Islet precursor cell (in vitro differentiated cells): ENCODE results near the gene FRMPD2.
"Not testable (repeated sequence)": the region's sequence is repeated elsewhere in the genome, so short reads cannot be mapped to it uniquely, and the experiment has no call there.

Experiments
- DNase-seq: peaks from one replicate; pipeline ENCODE4 v3.0.0-alpha.2; 2018

Gene FRMPD2

GRCh38 chr10:48289501-48290238 is 15.2 kb upstream of the FRMPD2 start:
- DNase-seq: peak; percentile 81

DNA sequence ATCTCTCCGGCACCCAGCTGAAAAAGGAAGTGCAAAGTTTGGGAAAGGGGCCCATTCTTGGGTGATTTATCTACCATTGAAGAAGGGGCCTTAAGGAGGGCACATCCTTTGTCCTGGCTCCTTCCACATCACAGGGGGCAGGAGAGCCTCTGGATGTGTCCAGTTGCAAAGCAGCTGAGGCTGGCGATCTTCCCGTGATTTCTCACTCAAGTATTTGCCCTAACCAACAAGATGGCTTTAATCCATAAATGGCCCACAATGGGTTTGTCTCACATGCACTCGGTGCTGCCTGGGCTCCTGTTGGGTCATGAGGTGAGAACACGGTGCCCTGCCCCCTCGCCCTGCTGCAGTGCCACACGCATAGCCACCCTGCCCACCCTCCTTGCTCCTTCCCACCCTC is 14.2 kb upstream of the FRMPD2 start:
- DNase-seq: no peak

GRCh38 chr10:48287417-48288391 is 13.2 kb upstream of the FRMPD2 start:
- peak; percentile 72 for DNase-seq

- no peak for DNase-seq
These were observed 11.9 kb upstream of the FRMPD2 start for GRCh38 chr10:48286356-48286755.

DNA sequence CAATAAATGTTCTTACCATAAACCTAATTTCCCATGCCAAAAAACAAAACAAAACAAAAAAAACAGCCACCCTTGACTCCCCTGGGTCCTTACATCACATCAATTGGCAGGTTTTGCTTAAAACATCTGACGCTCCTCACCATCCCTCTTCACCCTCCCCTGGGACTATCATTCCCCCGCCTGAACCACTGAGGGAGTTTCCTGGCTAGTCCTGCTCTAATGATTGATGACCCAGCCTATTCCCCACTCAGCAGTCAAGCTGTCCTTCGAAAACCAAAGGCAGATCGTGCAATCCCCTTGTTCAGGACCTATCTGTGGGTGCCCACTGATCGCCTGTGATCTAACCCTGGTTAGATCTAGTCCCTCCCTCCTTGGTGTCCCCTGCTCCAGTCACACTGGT is 11.2 kb upstream of the FRMPD2 start:
- DNase-seq: no peak

GRCh38 chr10:48284811-48285210 is 10.3 kb upstream of the FRMPD2 start:
- no peak for DNase-seq

DNA sequence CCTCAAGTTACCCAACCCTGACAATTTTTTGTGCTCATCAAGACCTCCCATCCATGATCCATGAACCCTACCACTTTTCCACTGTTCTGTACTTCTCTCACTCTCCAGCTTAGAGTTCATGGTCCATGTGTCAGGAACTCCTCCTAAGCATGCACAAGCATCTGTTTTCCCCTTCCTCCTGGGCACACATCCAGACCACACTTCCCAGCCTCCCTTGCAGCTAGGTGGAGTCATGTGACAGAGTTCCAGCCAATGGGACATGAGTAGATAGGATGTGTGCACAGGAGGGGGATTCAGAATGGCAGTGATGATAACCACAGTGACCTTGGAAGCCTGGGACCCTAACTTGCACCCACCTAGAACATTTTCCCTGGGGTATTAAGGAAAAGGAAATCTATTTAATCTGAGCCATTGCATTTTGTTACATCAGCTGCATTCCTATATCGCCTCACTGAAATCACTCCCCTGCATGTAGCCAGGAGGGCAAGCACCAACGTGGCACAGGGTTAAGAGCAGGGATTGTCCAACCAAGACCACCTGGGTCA is 9.6 kb upstream of the FRMPD2 start:
- no peak for DNase-seq

GRCh38 chr10:48282829-48283228 is 8.3 kb upstream of the FRMPD2 start:
- DNase-seq: no peak

- not testable (repeated sequence) for DNase-seq
These were observed 7.2 kb upstream of the FRMPD2 start for GRCh38 chr10:48281697-48282096.

DNA sequence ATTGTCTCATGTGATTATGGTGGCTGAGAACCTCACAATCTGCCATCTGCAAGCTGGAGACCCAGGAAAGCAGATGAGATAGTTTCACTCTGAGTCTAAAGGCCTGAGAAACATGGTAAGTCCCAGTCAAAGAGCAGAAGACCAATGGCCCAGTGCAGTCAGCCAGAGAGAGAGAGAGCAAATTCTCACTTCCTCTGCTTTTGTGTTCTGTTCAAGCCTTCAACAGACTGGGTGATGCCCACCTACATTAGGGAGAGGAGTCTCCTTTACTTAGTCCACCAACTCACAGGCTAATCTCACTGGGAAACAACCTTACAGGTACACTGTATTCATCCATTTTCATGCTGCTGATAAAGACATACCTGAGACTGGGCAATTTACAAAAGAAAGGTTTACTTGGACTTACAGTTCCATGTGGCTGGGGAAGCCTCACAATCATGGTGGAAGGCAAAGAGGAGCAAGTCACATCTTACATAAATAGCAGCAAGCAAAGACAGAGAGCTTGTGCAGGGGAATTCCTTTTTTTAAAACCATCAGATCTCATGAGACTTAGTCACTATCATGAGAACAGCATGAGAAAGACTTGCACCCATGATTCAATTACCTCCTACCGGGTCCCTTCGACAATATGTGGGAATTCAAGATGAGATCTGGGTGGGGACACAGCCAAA is 4.7 kb upstream of the FRMPD2 start:
- no peak for DNase-seq

GRCh38 chr10:48277093-48277492 is 2.6 kb upstream of the FRMPD2 start:
- no peak for DNase-seq

DNA sequence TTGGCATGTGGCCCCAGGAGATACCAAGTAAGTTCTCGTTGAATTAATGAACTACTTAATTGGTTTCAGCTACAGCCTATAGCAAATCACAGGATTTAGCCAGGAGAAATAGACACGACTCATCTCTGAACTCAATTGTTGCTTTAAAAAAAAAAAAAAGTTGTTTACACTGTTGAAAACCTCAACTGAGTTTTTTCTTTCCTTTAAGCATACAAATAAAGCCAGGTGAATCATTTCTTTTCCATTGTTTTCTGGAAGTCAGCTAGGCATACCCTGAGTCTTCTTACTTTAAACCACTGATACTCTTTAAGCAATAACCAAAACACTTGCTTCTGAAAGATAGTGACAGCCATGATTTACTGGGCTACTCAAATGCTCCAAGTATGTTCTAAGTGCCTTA is 755 bp downstream of the FRMPD2 start:
- DNase-seq: no peak

DNA sequence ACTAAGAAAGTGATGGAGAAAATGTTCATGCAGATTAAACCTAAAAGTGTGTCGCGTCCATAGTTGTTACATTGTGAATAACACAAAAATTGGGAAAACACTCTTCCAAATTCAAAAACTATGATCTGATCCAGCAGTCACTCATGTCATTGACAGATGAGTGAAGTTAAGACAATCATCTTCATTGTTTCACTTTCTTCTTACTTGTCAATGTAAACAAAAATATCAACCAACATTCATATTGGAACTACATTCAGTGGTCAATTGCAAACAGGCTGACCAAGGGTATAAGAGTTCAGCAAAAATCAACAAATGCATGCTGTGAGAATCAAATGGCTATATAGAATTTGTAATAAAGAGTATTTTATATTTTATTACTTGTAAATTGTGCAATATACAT is 1.8 kb downstream of the FRMPD2 start:
- no peak for DNase-seq

DNA sequence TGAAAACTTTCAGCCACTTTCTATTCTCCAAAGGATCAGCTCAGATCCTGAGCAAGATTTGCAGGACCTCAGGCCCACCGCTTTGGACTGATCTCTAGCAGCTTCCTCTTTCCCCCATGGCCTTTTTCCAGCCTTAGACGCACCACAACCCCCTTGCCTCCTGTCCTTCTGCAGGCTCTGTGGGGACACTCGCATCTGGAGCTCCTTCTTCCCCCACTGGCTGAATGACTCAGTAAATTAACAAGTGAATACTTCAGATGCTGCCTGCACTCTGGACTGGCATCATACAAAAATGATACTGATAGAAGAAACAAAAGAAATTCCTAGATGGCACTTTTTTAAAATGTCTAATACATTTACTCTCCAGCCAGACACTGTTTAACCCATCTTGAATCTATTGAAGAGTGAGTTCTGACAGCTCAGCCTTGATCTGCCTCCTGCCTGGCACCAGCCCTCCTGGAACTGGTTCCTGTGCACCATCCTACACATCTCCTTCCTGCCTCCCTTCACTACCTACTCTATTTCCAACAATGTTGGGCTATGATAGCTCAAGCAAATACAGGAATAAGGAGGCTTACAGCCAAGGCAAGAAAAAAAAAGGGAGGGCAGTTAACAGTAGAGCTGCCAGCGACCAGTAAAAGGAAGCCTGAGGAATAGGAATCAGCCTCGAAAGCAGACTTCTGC is 3.3 kb downstream of the FRMPD2 start:
- no peak for DNase-seq

GRCh38 chr10:48266528-48266927 is 8.0 kb downstream of the FRMPD2 start:
- DNase-seq: no peak

DNA sequence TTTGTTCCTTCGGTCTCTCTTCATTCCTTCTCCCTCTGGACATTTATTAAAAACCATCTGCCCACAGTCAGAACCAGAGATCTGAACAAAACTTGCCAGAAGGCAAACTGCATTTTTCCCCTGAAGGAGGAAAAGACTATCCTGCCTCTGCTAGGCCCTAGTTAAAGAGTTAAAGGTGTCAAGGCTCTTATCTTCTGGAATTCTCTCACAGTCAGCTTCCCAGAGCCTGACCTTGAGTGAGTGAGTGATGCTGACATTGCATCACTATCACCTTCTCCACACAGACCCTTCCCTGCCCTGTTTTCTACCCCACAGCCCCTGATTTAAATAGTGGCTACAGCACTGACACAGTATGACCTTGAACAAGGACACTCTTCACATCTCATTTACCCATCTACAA is 16.4 kb downstream of the FRMPD2 start:
- no peak for DNase-seq

- DNase-seq: peak; percentile 40
These were observed 17.0 kb downstream of the FRMPD2 start for GRCh38 chr10:48257407-48257961.

DNA sequence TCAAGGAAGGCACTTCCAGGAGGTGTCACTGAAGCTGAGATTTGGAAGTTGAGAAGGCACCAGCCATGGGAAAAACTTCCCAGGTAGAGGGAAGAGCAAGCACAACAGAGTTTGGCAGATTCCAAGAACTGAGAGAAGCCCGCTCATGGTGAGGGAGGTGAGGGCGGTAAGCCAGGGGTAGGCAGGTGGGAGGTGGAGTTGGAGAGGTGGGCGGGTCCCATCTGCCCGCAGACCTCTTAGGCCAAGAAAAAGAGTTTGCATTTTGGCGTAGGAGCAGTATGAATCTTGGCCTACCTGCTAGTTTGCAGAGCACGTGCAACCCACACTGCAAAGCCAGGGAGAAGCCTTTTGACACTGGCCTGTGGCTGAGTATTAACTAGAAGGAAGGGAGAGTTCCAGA is 18.8 kb downstream of the FRMPD2 start:
- DNase-seq: peak; percentile 37

DNA sequence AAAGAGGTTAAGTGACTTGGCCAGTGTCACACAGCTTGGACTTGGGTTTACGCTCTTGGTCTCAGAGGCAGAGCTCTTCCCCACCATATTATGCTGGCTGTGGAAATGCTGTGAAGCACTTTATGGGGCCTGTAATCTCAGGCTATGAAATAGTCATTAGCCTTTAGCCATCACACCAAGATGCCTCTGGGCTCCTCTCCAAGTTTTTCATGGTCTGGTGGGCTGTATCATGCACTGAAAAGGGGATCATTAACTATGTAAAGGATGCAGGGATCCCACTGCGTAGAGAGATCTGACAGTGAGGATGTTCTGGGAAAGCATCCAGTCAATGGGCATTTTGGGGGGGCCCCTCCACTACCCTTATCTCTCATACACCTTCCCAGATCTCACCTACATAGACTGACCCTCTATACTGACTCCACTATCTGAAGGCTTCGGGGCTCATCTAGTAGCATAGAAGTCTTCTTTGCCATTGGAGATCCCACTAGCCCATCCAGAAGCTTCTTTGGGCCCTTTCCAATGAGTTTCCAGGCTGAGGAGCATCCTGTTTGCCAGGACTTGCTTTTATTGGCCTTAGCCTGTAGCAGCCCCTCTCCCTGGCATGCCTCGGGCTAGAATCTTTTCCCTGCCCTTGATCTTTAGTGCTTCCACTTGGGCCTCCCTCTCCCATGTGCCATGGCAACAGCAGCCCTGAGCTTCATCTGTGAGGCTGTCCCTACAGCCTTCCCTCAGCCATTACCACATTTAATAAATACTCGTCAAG is 19.6 kb downstream of the FRMPD2 start:
- DNase-seq: no peak

GRCh38 chr10:48253970-48254657 is 20.4 kb downstream of the FRMPD2 start:
- DNase-seq: peak; percentile 63

GRCh38 chr10:48252354-48252650 is 22.2 kb downstream of the FRMPD2 start:
- no peak for DNase-seq
